Body of pancreas (tissue), 4 donors: Measurements from ENCODE around the gene COL13A1. TPM values are rescaled to one million over a fixed set of nuclear protein-coding genes. Genes with fewer than 3 reads are reported as not detected.

Source experiments
- ATAC-seq: fragments of 150-250 bp; one replicate; pipeline ENCODE4 v1.9.1; 2016
- DNase-seq, 4 donors: peaks; one replicate each; pipeline ENCODE4 v3.0.0-alpha.2; 2019
- H3K27ac ChIP-seq, 4 donors: fragments of 200-600 bp; sonication (generic); 1 replicate in 3 of 4; 2 replicates in 1 of 4; pipeline versions ENCODE4 v1.5.1 to v1.6.1; 2016 to 2019; ENCODE audit warnings: mild to moderate bottlenecking in 1 of 4, mixed read lengths in 1 of 4, moderate library complexity in 1 of 4
- H3K27me3 ChIP-seq, 2 donors: fragments of 200-600 bp; sonication (generic); one replicate each; pipeline ENCODE4 v1.6.0; 2016; ENCODE audit warnings: mild to moderate bottlenecking in 1 of 2
- H3K36me3 ChIP-seq, 2 donors: fragments of 200-600 bp; sonication (generic); replicated peaks in 1 of 2; 2 replicates each; pipeline ENCODE4 v1.5.1; 2016; ENCODE audit warnings: low read depth in 2 of 2; ENCODE audit not compliant: insufficient read depth in 1 of 2
- H3K4me1 ChIP-seq: fragments of 200-600 bp; sonication (generic); one replicate; pipeline ENCODE4 v1.6.0; 2016
- H3K4me3 ChIP-seq, 2 donors: fragments of 200-600 bp; sonication (generic); 1 replicate in 1 of 2; 2 replicates in 1 of 2; pipeline ENCODE4 v1.5.1; 2016 to 2019
- H3K9me3 ChIP-seq, 3 donors: fragments of 200-600 bp; sonication (generic); 1 replicate in 2 of 3; 2 replicates in 1 of 3; pipeline ENCODE4 v1.5.1; 2016
- POLR2A ChIP-seq, 3 donors: fragments of 450-650 bp; IDR thresholded peaks; one replicate each; pipeline ENCODE4 v1.6.1; 2016; ENCODE audit warnings: antibody characterized with exemption in 3 of 3, mild to moderate bottlenecking in 2 of 3
- WGBS, 2 donors: methylation state at CpG; one replicate each; pipeline ENCODE4 v1.1.5; 2017; 5-methylcytosine and 5-hydroxymethylcytosine counted together
- intact Hi-C: fragments of 100-400 bp; cut with DNase I; formaldehyde crosslinking; loops from one replicate; pipeline ENCODE4 v1.15.1; 2023
- total RNA-seq, 2 donors: library from RNA; depleted of rRNA; stranded (reverse); fragments of >200 nt; gene quantifications; one replicate each; pipeline ENCODE4 v1.1.0, GENCODE V29; 2016
- TF ChIP-seq, protein P1 (sequence below), 7 experiments: fragments of 450-650 bp in 4 of 7; fragments of 200-600 bp in 3 of 7; sonication (generic) in 3 of 7; IDR thresholded peaks; one replicate each; pipeline ENCODE4 v1.5.1; 2016 to 2019; ENCODE audit warnings: antibody characterized with exemption in 7 of 7

Gene COL13A1
- total RNA-seq, 2 donors from 2014 or later = 2.3 TPM; not detected in 1

DNA sequence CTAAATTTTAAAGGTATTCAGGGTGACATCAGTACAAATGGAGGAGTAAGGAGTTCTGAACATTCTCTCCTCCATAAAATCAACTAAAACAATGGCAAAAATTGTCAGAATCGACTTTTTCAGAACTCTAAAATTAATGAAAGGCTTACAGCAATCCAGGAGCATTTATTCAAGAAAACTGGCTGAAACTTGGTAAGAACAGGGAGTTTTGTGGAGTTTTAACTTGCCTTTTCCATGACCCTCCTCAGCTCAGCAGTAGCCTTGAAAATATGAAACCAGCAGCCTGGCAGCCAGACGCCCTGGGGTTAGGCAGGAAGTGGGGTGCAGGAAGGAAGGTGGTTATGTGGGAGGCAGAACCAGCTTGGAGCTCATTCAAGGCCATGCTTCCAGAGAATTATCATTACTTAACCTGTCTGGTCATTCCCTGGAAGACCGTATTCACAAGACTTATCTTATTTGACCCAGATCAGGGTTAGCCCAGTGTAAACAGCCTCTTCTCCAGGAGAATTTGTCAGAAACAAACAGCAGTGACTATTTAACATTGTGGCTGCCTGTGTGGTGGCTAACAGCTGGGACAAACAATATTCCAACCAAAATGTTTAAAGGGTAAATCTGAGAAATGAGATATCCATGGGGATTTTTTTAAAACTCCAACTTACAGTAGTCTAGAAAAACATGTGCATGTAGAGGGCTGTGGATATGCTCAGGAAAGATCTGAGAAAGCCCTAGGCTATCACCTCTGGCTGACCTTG lies 175.3 kb downstream of the COL13A1 start:
- H3K27me3 ChIP-seq = no peaks in the 10 kb centered on the region
- H3K4me1 ChIP-seq = no peaks in the 10 kb centered on the region
- ATAC-seq (no peak), DNase-seq (no peak)
- intact Hi-C loops = no loop called here
- no peak overlapping the region for H3K4me3 ChIP-seq
- WGBS, 2 donors = 39 to 40% methylated on average over 3 of the region's 3 CpGs
- peaks cover 0 to 8% (median 0%) of the 10 kb centered on the region in 3 donors for H3K9me3 ChIP-seq
- TF ChIP-seq POLR2A (IDR thresholded peaks at IDR 0.05) = no peak
- TF ChIP-seq, protein P1, sequence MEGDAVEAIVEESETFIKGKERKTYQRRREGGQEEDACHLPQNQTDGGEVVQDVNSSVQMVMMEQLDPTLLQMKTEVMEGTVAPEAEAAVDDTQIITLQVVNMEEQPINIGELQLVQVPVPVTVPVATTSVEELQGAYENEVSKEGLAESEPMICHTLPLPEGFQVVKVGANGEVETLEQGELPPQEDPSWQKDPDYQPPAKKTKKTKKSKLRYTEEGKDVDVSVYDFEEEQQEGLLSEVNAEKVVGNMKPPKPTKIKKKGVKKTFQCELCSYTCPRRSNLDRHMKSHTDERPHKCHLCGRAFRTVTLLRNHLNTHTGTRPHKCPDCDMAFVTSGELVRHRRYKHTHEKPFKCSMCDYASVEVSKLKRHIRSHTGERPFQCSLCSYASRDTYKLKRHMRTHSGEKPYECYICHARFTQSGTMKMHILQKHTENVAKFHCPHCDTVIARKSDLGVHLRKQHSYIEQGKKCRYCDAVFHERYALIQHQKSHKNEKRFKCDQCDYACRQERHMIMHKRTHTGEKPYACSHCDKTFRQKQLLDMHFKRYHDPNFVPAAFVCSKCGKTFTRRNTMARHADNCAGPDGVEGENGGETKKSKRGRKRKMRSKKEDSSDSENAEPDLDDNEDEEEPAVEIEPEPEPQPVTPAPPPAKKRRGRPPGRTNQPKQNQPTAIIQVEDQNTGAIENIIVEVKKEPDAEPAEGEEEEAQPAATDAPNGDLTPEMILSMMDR (IDR thresholded peaks at IDR 0.05) = no peak
- no peaks in the 10 kb centered on the region for H3K36me3 ChIP-seq
- H3K27ac ChIP-seq = no peak overlapping the region

DNA sequence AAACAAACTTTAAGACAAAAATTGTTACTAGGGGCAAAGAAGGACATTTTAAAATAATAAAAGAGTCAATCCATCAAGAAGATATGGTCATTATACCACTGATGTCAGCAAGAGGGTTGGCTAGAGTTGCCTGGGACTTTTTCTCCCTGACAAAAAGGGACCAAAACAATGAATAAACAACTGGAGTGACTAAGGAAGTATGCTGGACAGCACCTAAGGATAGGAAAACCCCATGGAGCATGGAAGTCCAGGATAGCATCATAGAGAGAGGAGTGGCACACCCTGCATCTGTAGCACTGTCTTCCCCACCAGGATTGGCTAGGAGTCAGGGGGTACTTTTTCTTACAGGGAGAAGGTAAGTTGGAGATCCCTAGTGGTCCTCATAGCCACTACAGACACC lies 177.5 kb downstream of the COL13A1 start:
- intact Hi-C loops = no loop called here
- no peaks in the 10 kb centered on the region for H3K4me1 ChIP-seq
- ATAC-seq = no peak
- no peak overlapping the region for H3K27ac ChIP-seq
- no peaks in the 10 kb centered on the region for H3K27me3 ChIP-seq
- peaks cover 0 to 8% (median 0%) of the 10 kb centered on the region in 3 donors for H3K9me3 ChIP-seq
- H3K36me3 ChIP-seq = no peaks in the 10 kb centered on the region
- no peak for TF ChIP-seq POLR2A (IDR thresholded peaks at IDR 0.05)
- TF ChIP-seq, protein P1 (IDR thresholded peaks at IDR 0.05) = no peak
- DNase-seq = no peak
- H3K4me3 ChIP-seq = no peak overlapping the region

GRCh38 chr10:69980672-69981071 lies 179.0 kb downstream of the COL13A1 start:
- no peak overlapping the region for H3K27ac ChIP-seq
- 70 to 96% methylated on average over 2 of the region's 2 CpGs for WGBS, 2 donors
- intact Hi-C loops = no loop called here
- H3K9me3 ChIP-seq = peaks cover 0 to 8% (median 0%) of the 10 kb centered on the region in 3 donors
- no peaks in the 10 kb centered on the region for H3K4me1 ChIP-seq
- no peak for DNase-seq
- H3K4me3 ChIP-seq = no peak overlapping the region
- ATAC-seq = no peak
- no peaks in the 10 kb centered on the region for H3K36me3 ChIP-seq
- TF ChIP-seq, protein P1 (IDR thresholded peaks at IDR 0.05) = no peak
- TF ChIP-seq POLR2A (IDR thresholded peaks at IDR 0.05) = no peak
- no peaks in the 10 kb centered on the region for H3K27me3 ChIP-seq

GRCh38 chr10:69988094-69988493 lies 186.4 kb downstream of the COL13A1 start:
- Histone ChIP-seq H3K9me3 (no peaks in the 10 kb centered on the region), H3K36me3 (no peaks in the 10 kb centered on the region), H3K4me3 (no peak overlapping the region), H3K4me1 (no peaks in the 10 kb centered on the region), H3K27ac (no peak overlapping the region), H3K27me3 (no peaks in the 10 kb centered on the region)
- ATAC-seq = no peak
- intact Hi-C loops = no loop called here
- 47 to 59% methylated on average over 2 of the region's 2 CpGs for WGBS, 2 donors
- TF ChIP-seq, protein P1 (IDR thresholded peaks at IDR 0.05) = no peak
- no peak for TF ChIP-seq POLR2A (IDR thresholded peaks at IDR 0.05)
- DNase-seq = no peak

DNA sequence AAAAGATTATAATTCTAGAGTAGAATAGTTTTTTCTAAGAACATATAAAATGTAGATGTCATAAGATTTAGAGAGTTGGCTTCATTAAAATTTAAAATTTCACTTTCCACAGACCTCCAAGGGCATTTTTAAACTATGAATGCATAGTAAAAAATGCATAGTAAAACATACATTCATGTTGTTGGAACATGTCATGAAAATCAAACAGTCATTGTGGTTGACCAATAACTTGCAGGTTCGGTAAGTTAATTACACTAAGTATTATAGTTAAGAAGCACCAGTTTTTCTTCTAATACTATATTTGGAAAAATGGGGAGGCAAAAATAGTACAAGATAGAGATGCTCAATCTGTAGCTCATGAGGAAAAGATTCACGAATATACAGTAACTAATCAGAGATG lies 189.4 kb downstream of the COL13A1 start:
- Histone ChIP-seq H3K4me3 (no peak overlapping the region), H3K27me3 (no peaks in the 10 kb centered on the region), H3K27ac (no peak overlapping the region), H3K4me1 (no peaks in the 10 kb centered on the region), H3K9me3 (no peaks in the 10 kb centered on the region), H3K36me3 (no peaks in the 10 kb centered on the region)
- WGBS, 2 donors = 62 to 63% methylated on average over 2 of the region's 2 CpGs
- TF ChIP-seq POLR2A (IDR thresholded peaks at IDR 0.05) = no peak
- TF ChIP-seq, protein P1 (IDR thresholded peaks at IDR 0.05) = no peak
- ATAC-seq = no peak
- DNase-seq = no peak
- intact Hi-C loops = no loop called here
